ENCODE data around the gene PDLIM5.

The PDLIM5 gene

DNA sequence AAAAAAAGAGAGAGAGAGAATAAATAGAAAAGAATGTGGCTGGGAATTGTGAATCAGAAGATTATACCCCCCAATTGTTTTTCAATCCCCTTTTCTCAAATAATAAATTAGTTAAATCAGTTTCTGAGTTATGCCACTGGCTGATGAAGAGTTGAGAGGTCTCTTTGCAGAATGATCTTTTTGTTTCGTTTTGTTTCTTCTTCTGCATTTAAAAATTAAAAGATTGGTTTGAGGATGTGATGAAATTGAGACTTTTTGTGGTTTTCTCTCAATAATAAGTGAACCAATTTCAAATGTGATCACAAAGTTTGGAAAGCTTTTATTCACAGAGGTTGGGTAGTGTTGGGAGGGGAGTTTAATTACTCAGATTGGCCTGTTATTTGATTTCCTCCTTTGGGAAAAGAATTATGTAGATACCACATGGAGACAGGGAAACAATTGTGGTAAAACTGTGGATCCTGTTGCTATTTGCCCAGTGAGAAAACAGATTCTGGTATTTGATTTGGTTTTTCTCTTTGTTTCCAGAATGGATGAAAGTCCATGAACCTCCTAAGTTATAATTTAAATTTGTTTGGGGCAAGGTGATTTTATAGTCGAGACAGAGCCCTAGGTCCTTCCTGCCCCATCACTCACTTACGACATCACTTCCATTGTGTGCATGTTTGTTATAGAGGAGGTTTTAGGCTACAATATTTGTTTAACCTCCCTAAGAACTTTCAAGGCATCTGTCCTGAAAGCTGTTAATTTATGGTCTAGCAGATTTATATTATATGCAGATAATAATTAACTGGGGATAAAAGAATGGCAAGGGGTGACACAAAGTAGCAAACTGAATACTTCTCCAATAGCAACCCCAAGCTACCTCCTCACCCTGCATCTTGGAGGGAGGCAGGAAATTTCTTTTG is 214.0 kb downstream of the PDLIM5 start:
- DNase-seq, result no peak

DNA sequence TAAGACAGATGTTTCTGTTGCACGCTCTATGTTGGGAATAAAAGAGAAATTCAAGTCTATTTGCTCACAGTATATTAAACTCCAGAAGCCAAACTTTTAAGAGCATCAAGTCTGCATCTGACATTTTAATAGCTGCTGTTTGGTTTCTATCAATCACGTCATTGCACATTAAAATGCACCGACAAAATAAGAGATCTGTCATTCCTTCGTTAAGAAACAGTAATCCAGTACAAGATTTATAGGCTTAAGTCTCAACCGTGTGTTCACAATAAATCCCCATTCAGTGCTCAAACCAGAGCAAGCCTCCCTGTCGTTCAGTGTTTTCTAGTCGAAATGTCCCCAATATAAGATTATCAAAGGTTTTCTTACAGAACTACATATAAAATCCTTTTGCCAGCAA is 217.0 kb downstream of the PDLIM5 start:
- no peak for DNase-seq

DNA sequence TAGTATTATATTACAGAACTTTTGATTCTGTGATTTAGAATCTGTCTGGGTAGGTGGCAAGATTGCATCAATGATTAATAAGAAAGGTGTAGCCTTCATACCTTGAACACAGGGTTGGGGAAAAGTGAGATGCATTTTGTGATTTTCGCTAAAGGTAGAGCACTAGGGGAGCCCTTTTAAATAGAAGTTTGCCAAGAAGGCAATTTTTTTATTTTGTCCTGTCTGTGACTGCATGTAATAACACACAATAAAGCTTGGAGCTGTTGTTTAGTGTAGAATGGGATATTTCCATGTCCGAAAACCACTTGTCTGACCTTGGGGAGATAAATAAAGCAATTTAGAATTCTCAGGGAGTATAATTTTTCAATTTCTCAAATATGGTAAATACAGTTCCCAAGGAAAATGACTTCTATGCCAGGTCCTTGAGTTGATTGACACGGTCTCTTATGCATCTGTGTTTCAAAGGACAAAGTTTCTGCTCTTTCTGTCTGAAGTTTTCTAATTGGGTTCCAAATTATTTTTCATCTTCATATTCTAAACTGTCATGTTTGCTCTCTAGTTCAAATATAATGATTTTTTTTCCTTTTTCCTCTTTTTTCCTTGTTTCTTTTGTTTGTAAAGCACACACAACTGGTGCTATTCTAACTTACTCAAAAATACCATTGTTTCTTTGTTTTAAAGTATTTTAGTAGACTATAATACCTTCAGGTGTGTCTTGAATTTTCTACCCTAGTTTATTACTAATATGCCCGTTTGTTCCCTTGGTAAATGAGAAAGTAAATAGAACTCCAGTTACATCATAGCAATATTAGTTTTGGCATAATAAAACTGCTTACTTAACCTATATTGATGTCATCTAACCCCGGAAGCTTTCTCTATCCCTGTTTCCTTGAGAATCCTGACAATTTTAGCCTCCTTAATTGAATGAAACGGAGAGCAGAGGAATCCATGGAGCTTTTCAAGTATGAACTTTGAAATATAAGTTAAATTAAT is 218.2 kb downstream of the PDLIM5 start:
- no peak for DNase-seq

DNA sequence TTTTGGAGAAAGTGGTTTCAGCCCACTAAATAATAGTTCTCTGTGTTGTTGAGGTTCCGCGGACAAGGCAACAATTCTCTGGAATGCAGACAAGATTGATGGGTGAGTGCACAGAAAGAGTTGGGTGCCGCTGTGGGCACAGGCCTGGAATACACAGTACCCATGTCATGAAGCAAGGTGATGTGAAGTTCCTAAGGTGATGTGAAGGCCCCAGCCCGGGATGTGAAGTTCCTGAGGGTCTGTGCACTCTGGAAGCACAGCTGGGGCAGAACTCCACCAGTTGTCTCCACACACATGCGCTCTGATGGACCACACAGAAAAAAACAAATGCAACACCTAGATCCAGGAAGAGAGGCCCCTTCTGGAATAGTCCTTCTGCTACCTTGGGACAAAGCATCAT is 219.4 kb downstream of the PDLIM5 start:
- DNase-seq, result no peak

DNA sequence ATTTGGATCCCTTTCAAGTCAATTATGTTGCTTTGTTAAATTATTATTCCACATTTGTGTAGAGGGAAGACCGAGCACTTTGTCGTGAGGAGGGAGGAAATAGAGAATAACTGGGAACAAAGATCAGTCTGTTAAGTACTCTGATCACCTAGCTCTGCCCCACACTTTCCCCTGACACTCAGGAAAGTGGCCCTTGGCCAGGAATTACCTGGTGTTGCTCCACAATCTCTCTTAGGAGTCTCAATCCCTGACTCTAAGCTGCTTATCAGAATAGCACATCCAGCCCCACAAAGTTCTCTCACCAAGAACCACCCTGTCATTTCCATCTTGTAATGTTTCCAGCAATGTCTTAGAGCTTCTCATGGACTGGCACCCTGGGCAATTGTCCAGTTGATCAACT is 222.2 kb downstream of the PDLIM5 start:
- DNase-seq, result peak; percentile 55

DNA sequence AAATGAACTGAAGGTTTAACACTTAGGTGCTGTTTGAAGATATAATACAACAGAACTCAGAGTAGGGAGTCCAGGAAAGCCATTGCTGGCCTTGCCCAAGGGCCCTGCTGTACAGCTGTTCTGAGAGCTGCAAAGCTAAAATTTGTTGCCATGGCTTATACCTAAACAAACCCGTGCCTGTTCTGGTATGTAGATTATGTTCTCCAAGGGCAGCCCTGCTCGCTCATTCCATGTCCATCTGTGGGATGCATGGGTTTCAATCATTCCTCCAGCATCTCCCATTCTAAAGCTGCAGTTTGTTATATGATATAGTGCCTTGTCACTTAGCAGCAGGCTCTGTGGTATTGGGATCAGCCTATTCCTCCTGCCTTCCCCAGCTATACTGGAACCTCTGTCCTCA is 225.2 kb downstream of the PDLIM5 start:
- DNase-seq, result no peak

DNA sequence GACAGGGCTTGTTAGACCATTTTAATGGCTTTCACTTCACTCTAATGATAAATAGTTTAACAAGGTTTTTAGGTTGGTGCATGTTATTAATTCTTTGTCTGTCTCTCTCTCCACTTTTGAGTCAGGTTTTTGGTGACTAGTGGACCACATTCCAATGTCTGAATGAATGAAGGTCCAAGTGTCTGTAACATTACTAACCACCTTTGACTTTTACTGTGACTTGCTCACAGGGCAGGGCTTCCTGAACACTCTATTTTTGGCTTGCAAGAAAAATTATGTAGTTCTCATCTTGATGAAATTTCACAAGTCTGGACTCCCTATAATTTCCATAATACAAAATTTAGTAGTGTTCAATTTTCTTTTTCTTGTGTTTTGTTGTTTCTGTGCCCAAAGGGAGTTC is 227.2 kb downstream of the PDLIM5 start:
- DNase-seq, result no peak

DNA sequence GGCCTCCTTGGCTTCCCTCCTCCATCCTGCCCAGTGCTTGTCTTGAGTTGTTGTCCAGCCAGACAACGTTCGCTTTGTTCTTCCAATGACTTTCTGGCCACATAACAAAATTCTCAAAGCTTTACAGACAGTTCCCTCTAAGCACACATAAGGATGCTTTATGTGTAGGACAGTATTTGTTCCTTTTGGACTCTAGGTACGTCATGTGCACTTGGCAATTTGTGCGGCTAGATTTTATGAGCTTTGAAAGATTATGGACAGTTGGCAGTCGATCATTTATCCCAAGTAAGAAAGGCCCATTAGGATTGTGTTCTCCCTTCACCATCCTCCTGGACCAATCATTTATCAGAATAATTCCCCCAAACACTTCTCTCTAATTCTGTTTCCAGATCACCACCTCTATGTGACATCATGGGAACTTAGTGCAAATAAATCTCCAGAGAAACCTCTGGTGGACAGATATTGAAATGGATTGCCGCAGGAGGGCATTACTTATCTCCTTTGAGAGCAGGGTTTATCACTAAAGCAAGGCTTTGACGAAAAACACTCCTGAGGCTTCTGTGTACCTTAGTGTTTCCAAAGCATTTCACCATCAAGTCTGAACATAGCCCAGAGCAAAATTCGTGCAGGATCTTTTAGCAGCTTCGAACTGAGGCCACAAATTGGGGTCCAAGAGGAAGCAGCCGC is 228.6 kb downstream of the PDLIM5 start:
- DNase-seq, result no peak

DNA sequence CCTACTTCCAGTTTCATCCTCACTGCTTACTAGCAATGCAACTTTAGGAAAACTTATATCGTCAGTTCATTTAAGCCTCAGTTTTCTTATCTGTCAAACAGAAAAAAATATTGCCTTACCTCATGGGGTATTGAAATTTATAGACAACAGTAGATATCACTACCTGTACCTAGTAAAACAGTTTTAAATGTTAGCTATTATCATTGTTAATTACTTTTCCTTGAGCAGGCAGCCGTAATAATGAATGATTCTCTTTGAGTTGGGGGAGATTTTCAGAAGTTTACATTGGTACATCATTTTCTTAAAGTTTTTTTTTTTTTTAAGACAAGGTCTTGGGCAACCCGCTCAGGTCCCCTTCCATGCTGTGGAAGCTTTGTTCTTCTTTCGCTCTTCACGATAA is 234.3 kb downstream of the PDLIM5 start:
- DNase-seq, result no peak

DNA sequence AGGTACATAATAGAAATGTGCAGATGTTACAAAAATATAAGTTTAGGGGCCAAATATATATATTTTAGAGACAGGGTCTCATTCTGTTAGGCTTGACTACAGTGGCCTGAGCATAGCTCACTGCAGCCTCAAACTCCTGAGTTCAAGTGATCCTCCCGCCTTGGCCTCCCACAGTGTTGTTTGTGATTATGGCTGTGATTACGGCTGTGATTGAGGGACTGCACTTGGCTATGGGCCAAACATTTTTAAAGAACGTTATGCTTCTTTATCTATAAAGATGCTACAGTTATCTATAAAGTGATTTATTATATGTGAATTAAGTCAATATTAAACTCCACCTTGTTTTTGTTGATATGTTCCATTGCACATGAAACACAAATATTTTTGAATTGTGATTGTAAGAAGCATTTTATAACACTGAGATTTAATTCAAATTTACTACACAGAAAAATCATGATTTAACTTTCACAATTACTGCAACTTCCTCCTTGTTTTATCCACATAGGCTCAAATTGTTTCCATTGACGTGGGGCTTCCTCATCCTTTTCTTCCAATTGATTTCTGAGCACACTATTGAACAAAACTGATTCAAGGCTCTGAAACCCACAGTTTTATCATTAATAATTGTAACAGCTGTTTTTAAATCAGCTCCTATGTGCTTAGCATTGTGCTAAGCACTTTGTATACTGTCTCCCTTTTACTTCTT is 237.6 kb downstream of the PDLIM5 start:
- DNase-seq, result no peak

DNA sequence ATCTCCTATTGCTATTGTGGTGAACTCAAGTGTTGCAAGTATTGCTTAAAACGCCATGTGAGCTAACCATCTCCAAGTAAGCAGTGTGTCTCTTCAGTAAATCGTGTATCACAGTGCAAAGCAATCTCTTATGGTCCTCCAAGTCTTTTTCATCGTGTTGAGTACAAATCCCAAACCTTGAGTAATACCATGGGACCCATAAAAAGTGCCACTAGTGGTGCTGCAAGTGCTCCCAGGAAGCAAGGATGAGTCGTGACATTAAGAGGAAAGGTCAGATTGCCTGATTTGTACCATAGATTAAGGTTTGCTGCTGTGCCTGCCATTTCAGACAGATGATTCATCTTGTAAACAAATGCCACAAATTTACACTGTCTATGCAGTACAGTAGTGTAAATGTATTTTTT is 239.1 kb downstream of the PDLIM5 start:
- DNase-seq, result no peak

DNA sequence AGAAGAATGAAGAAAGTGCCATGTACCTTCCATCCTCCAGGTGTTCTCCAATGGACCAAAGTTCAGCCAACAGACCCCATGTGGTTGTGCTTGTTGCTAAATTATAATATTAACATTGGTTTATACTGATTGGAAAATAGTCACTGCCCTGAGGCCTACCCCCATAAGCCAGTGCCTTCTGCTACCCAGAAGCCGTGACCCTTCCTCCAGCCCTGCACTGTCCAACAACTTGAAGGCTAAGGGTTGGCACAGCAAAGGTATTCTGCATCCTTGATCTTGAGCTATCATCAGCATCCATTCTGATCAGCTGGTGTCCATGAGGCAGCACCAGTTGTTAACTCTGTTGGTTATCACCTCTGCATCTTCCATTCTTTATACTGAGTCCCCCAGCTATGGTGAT is 239.8 kb downstream of the PDLIM5 start:
- no peak for DNase-seq

DNA sequence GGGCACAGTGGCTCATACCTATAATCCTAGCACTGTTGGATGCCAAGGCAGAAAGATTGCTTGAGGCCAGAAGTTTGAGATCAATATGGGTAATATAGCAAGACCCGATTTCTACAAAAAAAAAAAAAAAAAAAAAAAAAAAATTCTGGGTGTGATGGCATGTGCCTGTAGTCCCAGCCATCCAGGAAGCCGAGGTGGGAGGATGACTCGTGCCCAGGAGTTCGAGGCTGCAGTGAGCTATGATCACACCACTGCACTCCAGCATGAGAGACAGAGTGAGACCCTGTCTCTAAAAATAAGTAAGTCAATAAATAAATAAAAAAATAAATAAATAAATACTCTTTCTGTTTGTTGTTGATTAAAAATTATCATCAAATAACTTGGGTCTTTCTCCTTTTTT is 243.6 kb downstream of the PDLIM5 start:
- no peak for DNase-seq

DNA sequence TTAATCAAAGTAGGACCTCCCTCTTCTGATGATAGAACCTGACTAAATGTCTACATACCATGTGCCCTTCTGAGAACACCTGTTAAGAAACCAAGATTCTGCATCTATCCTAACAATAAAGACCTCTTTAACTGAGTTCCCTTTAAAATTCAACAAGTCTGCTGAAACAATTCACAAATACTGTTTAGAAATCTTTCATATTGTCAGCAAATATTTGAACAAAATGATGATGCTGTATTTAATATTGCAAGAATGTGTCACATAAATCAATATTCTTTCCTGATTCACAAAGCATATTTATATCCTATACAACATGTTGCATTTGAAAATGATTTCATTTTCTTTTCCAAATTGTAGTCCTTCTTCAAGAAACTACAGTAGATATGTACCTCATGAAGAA is 246.4 kb downstream of the PDLIM5 start:
- DNase-seq, result no peak

DNA sequence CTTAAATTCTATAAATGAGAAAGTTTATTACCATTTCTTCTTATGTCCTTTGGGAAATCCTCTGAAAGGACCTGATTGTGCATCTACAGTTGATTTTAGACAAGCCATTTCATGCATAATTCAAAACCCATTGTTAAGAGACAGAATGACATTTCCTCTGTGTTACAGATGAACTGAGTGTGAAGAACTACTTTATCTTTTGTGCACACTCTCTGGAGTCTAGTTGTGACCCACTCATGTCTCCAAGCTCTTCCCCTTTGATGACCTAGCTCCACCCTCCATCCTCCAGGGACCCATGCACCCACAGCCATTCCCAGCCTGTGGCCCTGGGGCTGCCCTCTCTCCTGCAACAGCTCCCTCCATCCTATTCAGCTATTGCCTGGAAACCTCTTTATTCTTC is 248.6 kb downstream of the PDLIM5 start:
- no peak for DNase-seq

DNA sequence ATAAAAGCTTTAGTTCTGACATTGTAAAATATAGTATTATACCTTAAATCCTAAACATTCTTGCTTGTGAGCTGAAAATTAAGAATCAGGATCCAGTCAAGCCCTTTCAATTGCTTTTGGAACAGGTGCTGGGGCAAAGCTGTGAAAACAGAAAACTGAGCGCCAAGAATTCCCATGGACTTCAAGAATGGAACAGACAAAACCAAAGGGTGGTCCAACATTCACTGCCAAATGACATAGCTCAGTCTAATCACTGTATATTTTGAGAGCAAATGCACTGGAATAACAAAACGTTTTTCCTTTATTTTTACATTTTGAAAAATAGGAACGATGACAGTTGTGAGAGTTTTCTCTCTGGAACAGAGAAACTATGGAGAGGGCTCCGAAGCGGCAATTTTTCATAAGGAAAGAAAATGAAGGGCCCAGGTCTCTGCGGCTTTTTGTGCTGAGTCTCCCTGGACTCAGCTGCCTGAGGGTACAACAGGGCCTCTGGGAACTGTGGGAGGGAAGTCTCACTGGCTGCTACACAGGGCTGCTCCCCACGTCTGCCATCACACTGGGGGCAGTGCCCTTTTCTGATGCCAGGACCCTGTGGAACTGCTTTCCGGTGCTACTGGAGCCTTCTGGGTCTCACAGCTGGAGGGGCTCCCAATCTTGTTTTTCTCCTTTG is 250.0 kb downstream of the PDLIM5 start:
- DNase-seq, result no peak

DNA sequence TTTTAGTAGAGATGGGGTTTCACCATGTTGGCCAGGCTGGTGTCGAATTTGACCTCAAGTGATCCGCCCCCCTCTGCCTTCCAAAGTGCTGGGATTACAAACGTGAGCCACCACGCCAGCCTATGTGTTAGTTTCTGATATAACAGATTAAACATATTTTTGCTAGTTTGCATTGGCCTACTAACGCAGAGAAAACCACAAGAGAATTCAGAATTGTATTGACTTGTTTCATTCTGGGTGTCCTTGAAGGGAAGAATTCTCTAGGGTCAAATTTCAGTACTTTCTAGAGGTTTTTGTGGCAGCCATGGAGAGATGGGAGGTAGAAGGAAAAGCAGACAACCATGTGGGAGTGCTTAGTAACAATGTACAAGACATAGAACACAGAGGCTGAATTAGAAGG is 259.9 kb downstream of the PDLIM5 start:
- no peak for DNase-seq

DNA sequence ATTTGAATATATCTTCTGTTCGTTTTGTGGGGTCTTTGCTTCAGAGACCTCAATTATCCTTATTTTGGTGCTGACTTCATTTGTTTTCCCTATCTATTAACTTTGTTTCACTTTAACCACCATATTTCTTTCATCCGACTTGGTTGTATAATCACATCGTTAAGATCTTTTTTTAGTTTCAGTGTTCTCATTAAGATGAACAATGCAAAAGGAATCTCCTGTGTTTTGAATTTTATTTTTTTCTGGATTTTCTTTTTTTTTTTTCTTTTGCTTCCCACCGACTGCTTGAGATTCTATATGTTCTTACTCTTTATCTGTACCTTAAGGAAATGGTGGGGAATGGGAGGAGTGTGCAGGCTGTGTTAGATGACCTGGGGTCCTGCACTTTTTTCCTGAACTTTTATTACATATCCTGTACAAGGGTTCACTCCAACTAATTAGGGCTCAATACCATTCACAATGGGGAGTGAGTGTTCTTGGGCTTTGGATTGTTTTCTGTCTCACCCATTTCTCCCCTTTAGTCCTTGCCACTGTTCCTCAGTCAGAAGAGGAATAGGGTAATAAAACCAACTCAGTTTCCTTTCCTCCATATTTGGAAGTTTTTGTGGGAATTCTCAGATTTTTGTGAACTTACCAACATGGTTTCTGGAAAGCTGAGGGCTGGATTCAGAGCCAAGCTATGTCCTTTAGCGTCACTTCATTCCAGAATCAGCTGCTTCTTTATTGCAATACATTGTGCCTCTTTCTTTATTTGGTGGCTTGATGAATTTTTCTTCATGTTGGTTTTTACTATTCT is 262.8 kb downstream of the PDLIM5 start:
- no peak for DNase-seq

DNA sequence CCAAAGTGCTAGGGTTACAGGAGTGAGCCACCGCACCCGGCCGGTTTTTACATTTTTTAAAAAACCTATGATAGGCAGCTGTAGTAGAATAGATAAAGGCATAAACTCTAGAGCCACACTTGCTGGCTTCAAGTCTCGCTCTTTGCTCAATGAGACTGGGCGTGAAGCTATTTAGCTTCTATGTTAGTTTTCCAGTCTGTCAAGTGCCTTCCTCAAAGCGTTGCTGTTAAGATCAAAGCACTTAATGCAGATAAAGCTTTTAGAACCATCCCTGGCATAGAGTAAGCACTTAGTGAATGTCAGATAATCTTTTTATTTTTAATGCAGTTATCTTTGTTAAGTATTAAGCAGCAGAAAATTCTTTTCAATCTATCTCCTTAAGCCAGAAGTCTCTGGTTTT is 264.0 kb downstream of the PDLIM5 start:
- no peak for DNase-seq

All from NCI-H1105 treated with DMSO at 0.1 percent for 48 hours (cell line).